NCI-H748 (cell line): ENCODE data around the gene FCHO2.

Source experiments
- DNase-seq: peaks from one replicate; lab custom pipeline; 2025; ENCODE audit not compliant: unreplicated experiment; lab: John Stamatoyannopoulos, UW

The FCHO2 gene

GRCh38 chr5:73111536-73111935 lies 155.7 kb downstream of the FCHO2 start:
- no peak for DNase-seq

DNA sequence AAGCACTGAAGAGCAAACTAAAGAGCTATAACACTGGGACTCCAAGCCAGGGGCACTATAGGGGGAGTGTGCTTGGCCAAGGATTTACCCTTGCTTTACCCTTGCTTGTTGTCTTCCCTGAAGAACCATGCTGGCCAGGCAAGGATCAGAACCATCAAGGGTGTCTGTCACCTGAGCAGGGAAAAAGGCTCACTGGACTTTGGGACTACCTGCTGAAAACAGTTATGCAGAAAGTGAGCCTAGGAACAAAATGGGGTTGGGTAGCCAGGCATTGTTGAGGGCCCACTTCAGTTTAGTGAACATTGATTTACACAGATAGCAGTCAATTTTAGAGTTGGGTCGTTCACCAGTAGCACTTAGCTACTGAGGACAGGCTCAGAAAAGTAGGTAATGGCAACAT lies 156.5 kb downstream of the FCHO2 start:
- DNase-seq: no peak

DNA sequence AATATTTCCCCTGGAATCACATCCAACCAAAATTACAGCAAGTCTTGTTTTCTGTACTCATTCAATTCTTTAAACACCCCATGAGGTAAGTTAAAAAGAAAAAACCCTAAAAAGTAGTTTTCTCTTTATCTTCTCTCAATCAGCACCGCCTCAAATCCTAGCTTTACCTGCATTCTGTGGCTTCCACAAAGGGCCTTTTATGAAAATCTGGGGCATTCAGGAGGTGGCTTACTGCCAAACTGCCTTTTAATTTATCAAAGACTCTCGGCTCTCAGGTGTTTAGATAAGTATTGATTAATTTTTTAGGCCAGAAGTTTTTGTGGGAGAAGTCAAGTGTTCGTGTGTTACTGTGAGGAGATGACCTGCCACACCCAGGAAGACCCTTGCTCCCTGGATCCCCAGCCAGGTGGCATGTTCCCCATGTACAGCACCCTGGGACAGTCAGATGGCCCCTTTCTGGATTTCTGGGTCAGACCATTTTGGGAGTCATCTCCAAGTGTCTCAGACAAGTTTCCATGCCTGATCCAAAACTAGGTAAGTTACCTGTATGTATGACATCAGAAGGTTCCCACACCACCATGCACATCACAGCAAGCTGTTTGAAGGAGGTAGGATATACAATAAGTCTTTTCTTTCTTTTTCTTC lies 158.3 kb downstream of the FCHO2 start:
- DNase-seq: no peak

DNA sequence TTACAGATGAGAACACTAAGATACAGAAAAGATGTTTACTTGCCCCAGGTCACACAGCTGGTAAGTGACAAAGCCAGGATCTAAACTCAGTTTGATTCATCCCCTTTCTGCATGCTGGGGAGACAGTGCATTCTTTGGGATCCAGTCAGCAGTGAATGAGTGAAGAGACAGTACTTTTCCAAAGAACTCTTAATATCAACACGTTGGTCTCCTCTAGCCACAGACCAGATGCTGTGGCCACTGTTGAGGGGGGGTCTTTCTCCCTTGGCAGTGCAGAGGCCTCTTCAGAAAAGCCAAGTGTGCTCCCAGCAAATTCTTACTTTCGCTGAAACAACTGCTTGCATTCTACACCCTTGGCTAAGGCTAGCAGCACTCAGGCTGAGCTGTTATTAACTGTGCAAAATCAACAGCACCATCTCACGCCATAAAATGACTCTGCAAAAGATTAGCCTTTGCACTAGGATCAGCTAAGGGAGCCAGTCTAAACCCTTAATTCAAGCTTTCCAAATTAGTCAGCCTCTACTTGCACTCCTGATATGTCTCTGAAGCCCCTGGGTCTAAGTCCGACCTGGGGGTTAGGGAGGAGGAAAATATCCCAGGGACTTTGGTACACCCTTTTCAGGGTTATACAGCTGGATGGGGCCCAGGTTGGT lies 159.7 kb downstream of the FCHO2 start:
- no peak for DNase-seq

DNA sequence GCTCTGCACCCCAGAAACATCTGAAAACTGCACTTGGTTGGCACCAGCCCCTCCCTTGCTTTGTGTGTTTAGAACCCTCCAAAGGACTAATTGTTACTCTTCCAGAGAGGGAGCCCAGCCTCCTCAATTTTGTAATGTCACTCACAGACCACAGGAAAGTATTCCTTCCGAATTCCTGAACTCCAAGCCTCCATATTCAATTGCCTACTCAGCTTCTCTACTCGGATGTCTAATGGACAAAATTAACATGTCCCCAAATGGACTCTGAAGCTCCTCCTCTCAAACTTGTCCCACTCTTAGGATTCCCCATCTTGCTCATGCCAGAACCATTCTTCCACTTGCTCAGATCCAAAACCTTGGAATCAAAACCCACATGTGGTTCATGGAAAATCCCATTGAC lies 160.7 kb downstream of the FCHO2 start:
- no peak for DNase-seq

DNA sequence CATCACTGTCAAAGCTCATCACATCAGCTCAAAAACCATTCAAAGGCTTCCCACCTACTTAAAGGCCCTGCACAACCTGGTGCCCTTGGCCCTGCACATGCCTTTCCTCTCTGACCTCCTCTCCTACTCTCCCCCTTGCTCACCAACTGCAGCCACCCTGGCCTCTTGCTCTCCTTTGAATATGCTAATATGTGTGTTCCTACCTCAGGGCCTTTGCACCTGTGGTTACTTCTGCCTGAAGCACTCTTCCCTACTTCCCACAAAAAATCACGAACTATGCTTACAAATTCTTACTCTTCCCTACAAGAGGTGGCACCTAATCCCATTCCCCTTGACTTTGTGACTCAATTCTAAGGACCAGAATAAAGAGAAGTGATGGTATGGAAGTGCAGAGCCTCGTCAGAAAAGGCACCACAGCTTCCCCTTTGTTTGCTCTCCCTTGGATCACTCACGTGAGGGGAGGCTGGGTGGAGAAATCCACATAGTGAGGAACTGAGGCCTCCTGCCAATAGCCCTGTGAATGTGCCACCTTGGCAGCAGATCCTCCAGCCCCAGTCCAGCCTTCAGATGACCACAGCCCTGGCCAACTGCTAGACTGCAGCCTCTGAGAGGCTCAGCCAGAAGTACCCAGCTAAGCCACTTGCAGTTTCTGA lies 161.4 kb downstream of the FCHO2 start:
- no peak for DNase-seq

GRCh38 chr5:73118391-73118973 lies 162.6 kb downstream of the FCHO2 start:
- DNase-seq: peak; percentile 29

DNA sequence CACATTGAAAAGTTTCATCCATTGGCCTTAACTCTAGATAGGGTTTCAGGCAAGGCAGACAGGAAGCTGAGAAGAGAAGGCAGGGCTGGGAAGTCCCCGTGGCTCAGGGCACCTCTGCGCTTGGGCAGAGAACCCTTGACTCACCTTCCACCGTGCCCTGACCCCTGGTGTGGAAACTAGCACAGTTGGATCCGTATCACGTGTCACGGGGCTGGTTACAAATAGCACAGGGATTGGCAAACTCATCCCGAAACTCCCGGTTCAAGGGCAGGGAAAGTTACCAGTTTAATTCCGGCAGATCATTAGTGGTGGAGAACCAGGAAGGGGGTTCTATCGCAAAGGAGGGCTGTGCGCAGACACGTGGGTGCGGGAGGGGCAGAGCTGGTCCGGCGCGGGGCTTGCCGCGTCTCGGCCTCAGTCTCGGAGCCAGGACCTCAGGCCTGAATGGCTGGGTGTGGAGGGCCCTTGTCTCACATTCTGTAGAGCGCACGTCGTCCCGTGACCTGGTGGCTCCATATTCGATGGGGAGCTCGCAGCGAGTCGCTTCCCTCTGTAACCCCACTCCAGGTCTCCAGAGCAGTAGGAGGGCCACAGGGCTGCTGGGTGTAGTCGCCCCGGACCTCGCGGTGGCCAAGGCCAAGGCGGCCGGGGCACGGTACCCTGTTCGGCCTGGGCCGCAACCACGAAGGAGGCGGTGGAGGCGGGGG lies 163.8 kb downstream of the FCHO2 start:
- no peak for DNase-seq

DNA sequence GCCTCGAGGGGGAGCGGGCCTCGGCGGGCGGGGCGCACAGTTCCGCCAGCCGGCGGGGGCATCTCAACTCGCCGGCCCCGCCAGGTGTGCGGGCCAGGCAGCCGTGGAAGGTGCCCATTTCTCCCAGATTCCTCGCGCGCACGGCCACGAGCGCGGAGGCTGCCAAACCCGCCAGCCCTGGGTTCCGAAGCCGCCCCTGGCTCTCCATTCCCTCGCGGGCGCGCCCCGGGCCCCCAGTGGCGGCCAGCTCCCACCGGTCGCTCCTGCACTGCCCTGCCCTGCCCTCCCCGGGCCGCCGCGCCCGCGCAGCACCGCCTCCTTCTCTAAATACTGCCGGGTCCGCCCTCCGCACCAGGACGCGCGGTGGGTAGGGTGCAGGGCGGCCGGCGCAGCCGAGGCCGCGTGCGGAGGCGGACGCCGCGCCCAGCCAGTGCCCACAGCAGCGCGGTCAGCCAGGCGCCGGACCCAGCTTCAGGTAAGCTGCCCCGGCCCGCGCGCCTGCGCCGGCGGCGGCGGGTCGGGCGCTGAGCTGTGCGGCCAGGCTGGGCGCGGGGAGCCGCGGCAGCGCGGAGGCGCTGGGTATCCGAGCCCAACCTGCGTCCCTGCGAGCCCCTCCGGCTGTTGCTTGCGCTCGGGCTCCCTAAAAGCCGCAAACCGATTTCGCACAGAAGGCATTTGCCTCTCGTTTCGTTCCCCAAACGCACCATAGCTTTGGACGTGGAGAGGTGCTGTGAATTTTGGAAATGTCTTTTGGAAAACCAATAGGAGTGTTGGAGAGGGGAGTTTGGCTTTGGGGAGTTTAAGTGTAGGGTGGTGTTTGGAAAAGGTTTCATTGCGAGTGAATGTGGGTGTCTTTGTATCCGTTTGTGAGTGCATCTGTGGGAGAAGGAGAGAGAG lies 164.6 kb downstream of the FCHO2 start, which contains the start of gene TMEM171:
Gene TMEM171, plus strand, starts transcription at position 354 of the 897 bp plus-strand sequence. CDS start 2,799 bp downstream, outside the sequence.
- DNase-seq: peak; percentile 78

GRCh38 chr5:73121119-73121463 lies 165.2 kb downstream of the FCHO2 start:
- no peak for DNase-seq

GRCh38 chr5:73122875-73123810 lies 167.3 kb downstream of the FCHO2 start:
- DNase-seq: no peak

GRCh38 chr5:73125289-73125688 lies 169.4 kb downstream of the FCHO2 start:
- DNase-seq: no peak

DNA sequence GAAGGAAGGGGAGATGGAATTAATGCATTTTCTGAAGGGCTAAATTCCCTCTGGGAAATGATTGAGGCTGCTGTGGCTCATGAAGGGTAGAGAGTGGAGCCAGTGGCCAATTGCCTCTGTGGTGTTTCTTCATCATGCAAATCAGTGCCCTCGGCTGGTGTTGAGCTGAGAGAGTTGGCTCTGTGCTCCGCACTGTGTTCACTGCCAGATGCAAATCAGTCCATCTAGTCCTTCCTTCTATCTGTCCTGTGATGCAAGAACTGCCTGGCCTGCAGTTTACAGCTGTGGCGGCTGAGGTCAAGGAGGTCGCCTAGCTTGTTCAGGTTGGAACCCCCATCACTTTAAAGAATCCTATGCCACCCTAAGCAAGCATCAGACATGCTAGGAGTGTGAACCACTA lies 170.5 kb downstream of the FCHO2 start:
- DNase-seq: no peak

GRCh38 chr5:73126957-73127356 lies 171.1 kb downstream of the FCHO2 start:
- DNase-seq: no peak

DNA sequence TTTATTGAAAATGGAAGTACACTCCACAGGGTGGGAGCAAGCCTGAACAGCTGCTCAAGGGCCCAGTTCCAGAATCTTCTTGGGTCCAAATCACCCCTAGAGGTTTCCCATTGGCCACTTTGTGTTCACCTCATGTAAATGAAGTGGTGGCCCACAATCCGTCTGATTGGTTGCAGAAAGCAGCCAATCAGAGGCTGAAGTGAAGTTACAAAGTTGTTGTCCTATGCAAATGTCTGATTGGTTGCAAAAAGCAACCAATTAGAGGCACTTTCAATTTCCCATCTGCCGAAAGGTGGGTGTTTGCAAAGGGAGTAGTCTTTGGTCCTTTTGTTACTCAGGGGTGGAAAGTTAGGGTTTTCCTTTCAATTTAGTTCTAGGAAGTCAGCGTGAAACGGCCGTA lies 173.3 kb downstream of the FCHO2 start:
- no peak for DNase-seq

DNA sequence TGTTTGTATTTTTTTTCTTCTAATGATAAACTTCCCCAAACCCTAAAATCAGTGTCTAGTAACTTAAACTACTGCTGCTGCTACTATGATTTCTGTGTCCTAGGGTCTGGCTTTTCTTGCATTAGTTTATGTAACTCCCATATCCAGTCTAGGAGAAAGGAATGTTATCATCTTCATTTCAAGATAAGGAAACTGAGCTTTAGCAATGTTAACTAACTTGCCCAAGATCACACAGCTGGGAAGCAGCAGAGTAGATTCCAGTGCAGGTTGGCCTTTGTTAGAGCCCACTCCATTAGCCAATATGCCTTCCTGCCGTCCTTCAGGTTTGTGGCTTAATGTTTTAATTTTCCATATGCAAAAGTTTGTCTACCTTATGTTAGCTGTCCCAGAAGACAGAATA lies 175.0 kb downstream of the FCHO2 start:
- DNase-seq: no peak

DNA sequence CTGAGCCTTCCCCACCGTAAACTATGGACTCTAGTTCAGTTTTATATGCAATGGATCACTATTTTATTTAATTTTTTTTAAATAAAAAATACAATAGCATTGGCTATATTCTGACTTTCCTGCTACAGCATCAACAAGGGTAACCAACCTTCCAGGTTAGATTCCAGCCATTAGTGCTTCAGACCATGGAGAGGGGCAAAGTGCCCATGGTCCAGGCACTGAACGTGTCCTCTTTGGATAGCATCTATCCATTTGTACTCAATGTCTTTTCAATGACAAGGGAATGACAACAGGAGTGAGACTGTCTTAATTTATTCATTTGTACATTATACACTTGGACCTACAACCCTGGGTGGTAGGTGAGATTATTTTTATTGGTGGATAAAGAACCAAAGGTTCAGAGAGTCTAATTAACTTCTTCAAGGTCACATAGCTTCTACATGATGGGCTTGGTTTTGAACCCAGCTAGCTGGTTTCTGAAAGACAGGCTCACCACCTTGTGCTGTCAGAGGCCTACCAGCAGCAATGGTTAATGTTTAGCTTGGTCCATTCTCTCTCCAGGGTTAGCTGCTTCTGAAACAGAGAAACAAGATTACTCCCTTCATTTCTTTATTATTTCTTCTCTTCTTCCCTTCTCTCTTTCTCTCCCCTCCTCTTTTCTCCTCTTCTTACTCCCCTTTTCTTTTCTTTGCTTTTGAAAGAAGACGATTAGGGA lies 176.0 kb downstream of the FCHO2 start:
- DNase-seq: no peak

GRCh38 chr5:73132759-73133158 lies 176.9 kb downstream of the FCHO2 start:
- DNase-seq: no peak

- DNase-seq: no peak
These were observed 179.2 kb downstream of the FCHO2 start for GRCh38 chr5:73135021-73135420.
